Measurements from ENCODE around the gene COPG1. TPM values are rescaled to one million over a fixed set of nuclear protein-coding genes. Genes with fewer than 3 reads are reported as not detected.

COPG1 gene, protein sequence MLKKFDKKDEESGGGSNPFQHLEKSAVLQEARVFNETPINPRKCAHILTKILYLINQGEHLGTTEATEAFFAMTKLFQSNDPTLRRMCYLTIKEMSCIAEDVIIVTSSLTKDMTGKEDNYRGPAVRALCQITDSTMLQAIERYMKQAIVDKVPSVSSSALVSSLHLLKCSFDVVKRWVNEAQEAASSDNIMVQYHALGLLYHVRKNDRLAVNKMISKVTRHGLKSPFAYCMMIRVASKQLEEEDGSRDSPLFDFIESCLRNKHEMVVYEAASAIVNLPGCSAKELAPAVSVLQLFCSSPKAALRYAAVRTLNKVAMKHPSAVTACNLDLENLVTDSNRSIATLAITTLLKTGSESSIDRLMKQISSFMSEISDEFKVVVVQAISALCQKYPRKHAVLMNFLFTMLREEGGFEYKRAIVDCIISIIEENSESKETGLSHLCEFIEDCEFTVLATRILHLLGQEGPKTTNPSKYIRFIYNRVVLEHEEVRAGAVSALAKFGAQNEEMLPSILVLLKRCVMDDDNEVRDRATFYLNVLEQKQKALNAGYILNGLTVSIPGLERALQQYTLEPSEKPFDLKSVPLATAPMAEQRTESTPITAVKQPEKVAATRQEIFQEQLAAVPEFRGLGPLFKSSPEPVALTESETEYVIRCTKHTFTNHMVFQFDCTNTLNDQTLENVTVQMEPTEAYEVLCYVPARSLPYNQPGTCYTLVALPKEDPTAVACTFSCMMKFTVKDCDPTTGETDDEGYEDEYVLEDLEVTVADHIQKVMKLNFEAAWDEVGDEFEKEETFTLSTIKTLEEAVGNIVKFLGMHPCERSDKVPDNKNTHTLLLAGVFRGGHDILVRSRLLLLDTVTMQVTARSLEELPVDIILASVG
- 100 to 1,000 TPM in 2 of 4 donors, 10 to 100 TPM in 2; 72.6 to 124 (median 88.1) TPM for total RNA-seq

DNA sequence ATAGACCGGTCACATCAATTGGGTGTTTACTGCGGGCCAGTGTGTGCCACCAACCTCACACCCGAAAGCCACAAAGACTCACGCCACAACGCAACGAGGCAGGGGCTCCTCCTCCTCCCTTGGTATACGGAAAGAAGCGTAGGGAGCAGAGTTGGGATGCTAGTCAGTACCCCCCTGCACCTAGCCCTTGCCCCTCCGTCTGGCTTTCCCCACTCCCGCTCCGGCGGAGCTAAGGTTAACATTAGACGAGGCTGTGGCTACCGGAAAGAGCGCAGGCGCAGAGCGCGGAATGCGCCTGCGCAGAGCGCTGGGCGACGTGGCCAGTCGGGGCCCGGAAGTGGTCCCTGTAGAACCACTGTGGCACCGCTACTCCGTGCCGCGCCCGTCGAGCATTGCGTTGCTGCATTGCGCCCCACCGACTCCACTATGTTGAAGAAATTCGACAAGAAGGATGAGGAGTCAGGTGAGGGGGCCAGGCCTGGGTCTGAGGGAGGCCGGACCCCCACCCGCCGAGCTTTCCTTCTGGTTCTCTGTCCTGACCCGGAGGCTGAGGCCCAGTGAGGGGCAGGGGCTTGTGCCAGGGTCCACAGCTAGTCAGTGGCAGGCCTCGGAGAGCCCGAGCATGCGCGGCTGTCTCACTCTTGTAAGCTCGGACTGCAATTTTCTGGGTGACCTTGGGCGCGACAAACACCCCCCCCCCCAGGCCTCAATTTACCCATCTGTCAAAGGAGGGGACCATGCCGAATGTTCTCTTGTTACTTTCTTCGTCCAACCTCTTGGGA is at the start of gene COPG1:
Gene COPG1 (plus strand): TSS at position 323 of the 782 bp plus-strand sequence. CDS start 104 bp downstream, at position 427.
- H3K27ac ChIP-seq, result peak within 1 kb of the TSS; percentile 37 to 93 (median 90)
- H3K4me1 ChIP-seq, result peaks cover 0 to 56% (median 20%) of the 10 kb centered on the region in 4 donors
- H3K4me3 ChIP-seq, result peak within 1 kb of the TSS; percentile 79 to 96 (median 82)
- WGBS, 2 donors, result 0% methylated on average over 29 to 38 of the region's 48 CpGs
- TF ChIP-seq POLR2A (IDR thresholded peaks at IDR 0.05), result peak; percentile 94 to 95
- TF ChIP-seq EP300 (IDR thresholded peaks at IDR 0.05), result peak; percentile 82 to 99
- TF ChIP-seq, protein P1, sequence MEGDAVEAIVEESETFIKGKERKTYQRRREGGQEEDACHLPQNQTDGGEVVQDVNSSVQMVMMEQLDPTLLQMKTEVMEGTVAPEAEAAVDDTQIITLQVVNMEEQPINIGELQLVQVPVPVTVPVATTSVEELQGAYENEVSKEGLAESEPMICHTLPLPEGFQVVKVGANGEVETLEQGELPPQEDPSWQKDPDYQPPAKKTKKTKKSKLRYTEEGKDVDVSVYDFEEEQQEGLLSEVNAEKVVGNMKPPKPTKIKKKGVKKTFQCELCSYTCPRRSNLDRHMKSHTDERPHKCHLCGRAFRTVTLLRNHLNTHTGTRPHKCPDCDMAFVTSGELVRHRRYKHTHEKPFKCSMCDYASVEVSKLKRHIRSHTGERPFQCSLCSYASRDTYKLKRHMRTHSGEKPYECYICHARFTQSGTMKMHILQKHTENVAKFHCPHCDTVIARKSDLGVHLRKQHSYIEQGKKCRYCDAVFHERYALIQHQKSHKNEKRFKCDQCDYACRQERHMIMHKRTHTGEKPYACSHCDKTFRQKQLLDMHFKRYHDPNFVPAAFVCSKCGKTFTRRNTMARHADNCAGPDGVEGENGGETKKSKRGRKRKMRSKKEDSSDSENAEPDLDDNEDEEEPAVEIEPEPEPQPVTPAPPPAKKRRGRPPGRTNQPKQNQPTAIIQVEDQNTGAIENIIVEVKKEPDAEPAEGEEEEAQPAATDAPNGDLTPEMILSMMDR (IDR thresholded peaks at IDR 0.05), result peak in 2 of 5 experiments; percentile 39 to 41
- H3K36me3 ChIP-seq, result peaks cover 0 to 29% (median 24%) of the 10 kb centered on the region in 3 donors
- peak; percentile 68 to 77 for DNase-seq (ENCODE audit: low spot score in 2 of 2)
- no peaks in the 10 kb centered on the region for H3K9me3 ChIP-seq
- no peaks in the 10 kb centered on the region for H3K27me3 ChIP-seq

DNA sequence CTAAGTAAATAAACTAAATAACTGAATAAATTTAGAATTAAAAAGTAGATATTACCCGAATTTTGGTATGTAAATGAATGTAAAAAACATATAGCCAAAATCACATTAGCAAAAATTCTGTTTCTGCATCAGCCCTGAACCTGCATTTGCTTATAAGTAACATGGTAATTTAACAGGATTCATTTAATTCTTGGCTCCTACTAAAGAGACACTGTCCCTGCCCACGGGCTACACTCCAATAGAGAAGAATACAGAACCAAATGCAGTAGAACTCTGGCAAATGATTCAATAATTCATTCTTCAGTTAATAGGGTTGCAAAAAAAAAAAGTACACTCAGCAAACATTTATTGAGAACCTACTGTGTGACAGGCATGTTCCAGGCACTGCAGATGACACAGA is 44.9 kb upstream of the COPG1 start:
- no peaks in the 10 kb centered on the region for H3K4me1 ChIP-seq
- H3K36me3 ChIP-seq, result no peaks in the 10 kb centered on the region
- H3K27me3 ChIP-seq, result no peaks in the 10 kb centered on the region
- WGBS, 2 donors, result 82% methylated on average over 2 of the region's 2 CpGs
- no peak overlapping the region for H3K27ac ChIP-seq
- TF ChIP-seq, protein P1 (IDR thresholded peaks at IDR 0.05), result no peak
- no peak for TF ChIP-seq EP300 (IDR thresholded peaks at IDR 0.05)
- TF ChIP-seq POLR2A (IDR thresholded peaks at IDR 0.05), result no peak
- H3K9me3 ChIP-seq, result no peaks in the 10 kb centered on the region
- no peak overlapping the region for H3K4me3 ChIP-seq
- DNase-seq (ENCODE audit: low spot score in 2 of 2), result no peak

DNA sequence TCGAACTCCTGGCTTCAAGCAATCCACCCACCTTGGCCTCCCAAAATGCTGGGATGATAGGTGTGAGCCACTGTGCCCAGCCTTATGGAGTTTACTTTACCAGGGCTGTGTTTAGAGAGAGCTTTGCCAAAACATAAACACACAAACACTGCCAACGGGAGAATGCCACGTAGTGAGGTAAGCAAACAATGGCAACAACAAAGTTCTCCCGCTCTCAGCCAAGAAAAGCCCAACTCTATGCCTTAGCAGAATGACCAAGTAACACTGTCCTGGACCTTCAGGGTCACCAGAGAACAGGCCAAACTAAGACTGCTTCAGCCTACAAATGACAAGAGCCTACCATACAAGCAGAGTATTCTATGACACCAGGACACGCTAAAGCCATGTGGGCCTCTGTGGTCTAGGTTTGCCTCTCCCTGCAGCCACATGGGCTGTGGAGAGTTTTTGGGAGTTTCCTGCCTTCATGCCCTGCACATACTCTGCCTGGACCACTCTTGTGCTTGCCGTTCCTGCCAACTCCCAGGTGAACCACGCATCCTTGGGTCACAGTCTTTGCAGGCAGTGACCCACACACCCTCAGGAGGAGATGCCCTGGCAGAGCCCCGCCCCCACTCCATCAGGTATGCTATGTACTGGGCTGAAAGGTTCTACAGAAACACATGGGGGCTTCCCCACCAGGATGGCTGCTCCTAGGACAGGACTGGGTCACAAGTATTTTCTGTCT is 44.1 kb upstream of the COPG1 start:
- no peak for TF ChIP-seq POLR2A (IDR thresholded peaks at IDR 0.05)
- TF ChIP-seq, protein P1 (IDR thresholded peaks at IDR 0.05), result no peak
- no peak for TF ChIP-seq EP300 (IDR thresholded peaks at IDR 0.05)
- WGBS, 2 donors, result 81 to 84% methylated on average over 5 to 8 of the region's 8 CpGs
- Histone ChIP-seq H3K4me3 (no peak overlapping the region), H3K36me3 (no peaks in the 10 kb centered on the region), H3K27ac (no peak overlapping the region), H3K9me3 (no peaks in the 10 kb centered on the region), H3K27me3 (no peaks in the 10 kb centered on the region), H3K4me1 (no peaks in the 10 kb centered on the region)
- no peak for DNase-seq (ENCODE audit: low spot score in 2 of 2)

DNA sequence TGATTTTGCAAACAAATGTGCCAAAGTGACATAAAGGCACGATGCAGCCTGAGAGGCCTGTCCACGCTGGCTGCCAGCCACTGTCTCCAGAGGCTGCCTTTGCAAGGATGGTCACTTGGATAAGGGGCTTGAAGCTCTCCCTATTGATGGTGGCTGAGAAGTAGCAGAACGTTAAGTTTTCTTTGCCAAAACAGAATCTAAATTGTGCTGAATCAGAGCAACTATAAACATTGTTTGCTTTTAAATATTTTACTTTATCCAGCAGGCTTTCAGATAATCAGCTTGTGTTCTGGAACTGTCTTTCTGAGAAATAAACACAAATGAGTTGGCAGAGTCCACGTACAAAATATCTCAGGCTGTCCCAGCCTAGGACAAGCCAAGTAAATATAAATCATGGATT is 41.9 kb upstream of the COPG1 start:
- no peaks in the 10 kb centered on the region for H3K9me3 ChIP-seq
- no peaks in the 10 kb centered on the region for H3K27me3 ChIP-seq
- no peaks in the 10 kb centered on the region for H3K36me3 ChIP-seq
- H3K27ac ChIP-seq, result no peak overlapping the region
- no peak overlapping the region for H3K4me3 ChIP-seq
- WGBS, 2 donors, result 34 to 40% methylated on average over 4 of the region's 4 CpGs
- DNase-seq (ENCODE audit: low spot score in 2 of 2), result no peak
- peaks cover 0 to 9% (median 7%) of the 10 kb centered on the region in 4 donors for H3K4me1 ChIP-seq
- TF ChIP-seq EP300 (IDR thresholded peaks at IDR 0.05), result no peak
- TF ChIP-seq POLR2A (IDR thresholded peaks at IDR 0.05), result no peak
- TF ChIP-seq, protein P1 (IDR thresholded peaks at IDR 0.05), result no peak
